Naive thymus-derived CD4-positive, alpha-beta T cell (primary cell): ENCODE data around the gene SLC29A1. TPM values are rescaled to one million over a fixed set of nuclear protein-coding genes. Genes with fewer than 3 reads are reported as not detected.
A peak's percentile ranks its signal among the peaks of the same experiment; 100 is the strongest.

Experiments used
- ATAC-seq: fragments of 150-1000 bp; cut with Tn5 transposase; 2 replicates; pipeline ENCODE4 v1.10.0; 2021; ENCODE audit warnings: mild to moderate bottlenecking, moderate library complexity
- CTCF ChIA-PET: fragments of 350-600 bp; sonication (Branson Sonifier 250); formaldehyde crosslinking; loops from one replicate; lab custom pipeline; 2021; ENCODE audit warnings: antibody characterized with exemption; lab: Charles Lee
- POLR2A ChIA-PET: fragments of 350-600 bp; sonication (Branson Sonifier 250); formaldehyde crosslinking; loops from one replicate; lab custom pipeline; 2021; ENCODE audit warnings: antibody characterized with exemption, inconsistent platforms; lab: Charles Lee
- DNase-seq, 9 donors: peaks; one replicate each; pipeline versions ENCODE4 v3.0.0 to v3.0.0-alpha.2; 2020 to 2022; ENCODE audit warnings: mixed read lengths in 1 of 9
- H3K27ac ChIP-seq: one replicate; pipeline ENCODE4 v1.7.0; 2013; ENCODE audit warnings: mild to moderate bottlenecking, low read depth, low read length, moderate library complexity
- H3K27me3 ChIP-seq, 2 donors: one replicate each; pipeline ENCODE4 v1.7.0; 2013; ENCODE audit warnings: low read length in 2 of 2, mild to moderate bottlenecking in 2 of 2, moderate library complexity in 2 of 2; ENCODE audit not compliant: control insufficient read depth in 2 of 2, insufficient read depth in 2 of 2
- H3K36me3 ChIP-seq, 3 experiments: 1 replicate in 2 of 3; 2 replicates in 1 of 3; pipeline ENCODE4 v1.7.0; 2013; ENCODE audit warnings: low read length in 3 of 3, mild to moderate bottlenecking in 3 of 3, moderate library complexity in 1 of 3; ENCODE audit not compliant: insufficient read depth in 3 of 3, control insufficient read depth in 2 of 3
- H3K4me1 ChIP-seq, 2 donors: one replicate each; pipeline ENCODE4 v1.7.0; 2013; ENCODE audit warnings: low read length in 2 of 2, mild to moderate bottlenecking in 2 of 2, moderate library complexity in 1 of 2; ENCODE audit not compliant: control insufficient read depth in 2 of 2, insufficient read depth in 2 of 2
- H3K4me3 ChIP-seq: 2 replicates; pipeline ENCODE4 v1.7.0; 2013; ENCODE audit warnings: mild to moderate bottlenecking, low read length
- H3K9me3 ChIP-seq, 3 experiments: 1 replicate in 2 of 3; 2 replicates in 1 of 3; pipeline ENCODE4 v1.7.0; 2013; ENCODE audit warnings: low read length in 3 of 3; ENCODE audit not compliant: control insufficient read depth in 2 of 3
- H3K27ac Mint-ChIP-seq, 9 donors: one replicate each; pipeline ENCODE4 v1.8.0; 2020 to 2022; ENCODE audit warnings: mixed read lengths in 9 of 9, mild to moderate bottlenecking in 8 of 9, moderate library complexity in 5 of 9, inconsistent platforms in 2 of 9
- H3K27me3 Mint-ChIP-seq, 5 donors: one replicate each; pipeline ENCODE4 v1.8.0; 2021 to 2022; ENCODE audit warnings: mixed read lengths in 5 of 5, mild to moderate bottlenecking in 1 of 5
- H3K36me3 Mint-ChIP-seq, 5 donors: one replicate each; pipeline ENCODE4 v1.8.0; 2020 to 2022; ENCODE audit warnings: mixed read lengths in 5 of 5, mild to moderate bottlenecking in 3 of 5, inconsistent platforms in 1 of 5
- H3K4me1 Mint-ChIP-seq, 7 donors: one replicate each; pipeline ENCODE4 v1.8.0; 2020 to 2022; ENCODE audit warnings: mixed read lengths in 7 of 7, mild to moderate bottlenecking in 3 of 7, inconsistent platforms in 1 of 7
- H3K4me3 Mint-ChIP-seq, 10 donors: one replicate each; pipeline ENCODE4 v1.8.0; 2020 to 2022; ENCODE audit warnings: mild to moderate bottlenecking in 10 of 10, mixed read lengths in 10 of 10, moderate library complexity in 6 of 10, inconsistent platforms in 2 of 10
- H3K9me3 Mint-ChIP-seq, 11 donors: one replicate each; pipeline ENCODE4 v1.8.0; 2020 to 2022; ENCODE audit warnings: mixed read lengths in 11 of 11, mild to moderate bottlenecking in 4 of 11, inconsistent platforms in 1 of 11, moderate library complexity in 1 of 11
- intact Hi-C, 2 donors: fragments of 100-400 bp; cut with micrococcal nuclease; formaldehyde crosslinking; loops; one replicate each; pipeline ENCODE4 v1.15.1; 2023
- polyA plus RNA-seq, 2 donors: library from polyadenylated mRNA; unstranded; fragments of 300-500 nt; fragmentation: Illumina TruSeq; gene quantifications; one replicate each; pipeline ENCODE4 v1.2.3, GENCODE V29; 2021
- total RNA-seq, 6 experiments: library from RNA in 5 of 6; stranded (reverse) in 5 of 6; gene quantifications; 1 replicate in 5 of 6; 2 replicates in 1 of 6; pipeline ENCODE4 v1.2.3 and lab custom pipeline; 2021 to 2026

SLC29A1 gene
- total and polyA plus RNA-seq, 7 experiments from 2014 or later, result 0.84 to 41.1 (median 1.8) TPM

DNA sequence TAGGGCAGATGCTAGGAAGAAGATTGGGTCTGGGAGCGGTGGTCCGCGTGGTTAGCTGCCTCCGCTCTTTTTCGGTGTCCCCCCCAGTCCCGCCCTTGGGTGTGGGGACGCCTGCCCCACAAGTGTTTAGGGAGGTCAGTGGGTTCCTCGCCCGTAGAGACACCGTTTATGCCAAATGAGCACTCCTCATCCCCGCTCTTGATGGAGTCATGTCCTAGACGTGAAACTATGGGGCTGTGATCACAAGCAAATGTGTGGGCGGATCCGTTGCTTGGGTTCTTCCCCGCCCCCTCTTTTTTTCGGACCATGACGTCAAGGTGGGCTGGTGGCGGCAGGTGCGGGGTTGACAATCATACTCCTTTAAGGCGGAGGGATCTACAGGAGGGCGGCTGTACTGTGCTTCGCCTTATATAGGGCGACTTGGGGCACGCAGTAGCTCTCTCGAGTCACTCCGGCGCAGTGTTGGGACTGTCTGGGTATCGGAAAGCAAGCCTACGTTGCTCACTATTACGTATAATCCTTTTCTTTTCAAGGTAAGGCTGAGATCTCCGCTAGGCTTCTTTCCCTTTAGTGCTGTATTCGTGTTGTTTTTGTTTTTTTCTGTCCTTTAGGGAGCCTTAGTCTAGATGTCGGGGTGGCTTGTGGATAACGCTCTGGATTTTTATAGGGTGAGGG lies 23.4 kb downstream of the SLC29A1 start, which contains the start of gene HSP90AB1:
HSP90AB1 (plus strand) TSS at position 439 of the 675 bp plus-strand sequence. CDS start 1,529 bp downstream, outside the sequence.
- DNase-seq (peak; percentile 78 to 98 (median 97)), ATAC-seq (peak; percentile 90)
- no peaks in the 10 kb centered on the region for H3K27me3 ChIP-seq
- Mint-ChIP-seq H3K27ac (peak within 1 kb of the TSS; percentile 96 to 100 (median 98)), H3K4me3 (peak within 1 kb of the TSS; percentile 94 to 99 (median 98)), H3K36me3 (peaks cover 14 to 41% (median 31%) of the 10 kb centered on the region in 5 donors), H3K27me3 (peaks cover 0 to 12% (median 0%) of the 10 kb centered on the region in 5 donors), H3K9me3 (peaks cover 0 to 9% (median 0%) of the 10 kb centered on the region in 11 donors), H3K4me1 (peaks cover 29 to 53% (median 44%) of the 10 kb centered on the region in 7 donors)
- intact Hi-C loops, result loop anchor here (1.0 to 5.0 kb wide), 13 partner anchors 8 to 1474 kb away; partner anchors contain the start of genes MRPL14 (in 2 of the 2), NFKBIE (in 2 of the 2), SLC35B2 (in 2 of the 2) and TMEM63B (in 2 of the 2)
- peak within 1 kb of the TSS; percentile 99 for H3K4me3 ChIP-seq
- peak within 1 kb of the TSS; percentile 93 for H3K27ac ChIP-seq
- peaks cover 9 to 44% (median 33%) of the 10 kb centered on the region in 3 experiments for H3K36me3 ChIP-seq
- CTCF ChIA-PET, result interaction anchor here (0.6 to 2.8 kb wide), 8 partner anchors 9 to 66 kb away, joined by 3 to 22 read pairs (median 4); partner anchors contain the start of genes AARS2, SLC29A1 and SLC35B2
- POLR2A ChIA-PET, result interaction anchor here (0.5 to 6.3 kb wide), 15 partner anchors 10 to 1797 kb away, joined by 3 to 142 read pairs (median 6); partner anchors contain the start of genes AARS2, GTPBP2, NFKBIE and SLC29A1
- no peaks in the 10 kb centered on the region for H3K9me3 ChIP-seq
- H3K4me1 ChIP-seq, result peaks cover 15 to 19% of the 10 kb centered on the region in 2 donors

DNA sequence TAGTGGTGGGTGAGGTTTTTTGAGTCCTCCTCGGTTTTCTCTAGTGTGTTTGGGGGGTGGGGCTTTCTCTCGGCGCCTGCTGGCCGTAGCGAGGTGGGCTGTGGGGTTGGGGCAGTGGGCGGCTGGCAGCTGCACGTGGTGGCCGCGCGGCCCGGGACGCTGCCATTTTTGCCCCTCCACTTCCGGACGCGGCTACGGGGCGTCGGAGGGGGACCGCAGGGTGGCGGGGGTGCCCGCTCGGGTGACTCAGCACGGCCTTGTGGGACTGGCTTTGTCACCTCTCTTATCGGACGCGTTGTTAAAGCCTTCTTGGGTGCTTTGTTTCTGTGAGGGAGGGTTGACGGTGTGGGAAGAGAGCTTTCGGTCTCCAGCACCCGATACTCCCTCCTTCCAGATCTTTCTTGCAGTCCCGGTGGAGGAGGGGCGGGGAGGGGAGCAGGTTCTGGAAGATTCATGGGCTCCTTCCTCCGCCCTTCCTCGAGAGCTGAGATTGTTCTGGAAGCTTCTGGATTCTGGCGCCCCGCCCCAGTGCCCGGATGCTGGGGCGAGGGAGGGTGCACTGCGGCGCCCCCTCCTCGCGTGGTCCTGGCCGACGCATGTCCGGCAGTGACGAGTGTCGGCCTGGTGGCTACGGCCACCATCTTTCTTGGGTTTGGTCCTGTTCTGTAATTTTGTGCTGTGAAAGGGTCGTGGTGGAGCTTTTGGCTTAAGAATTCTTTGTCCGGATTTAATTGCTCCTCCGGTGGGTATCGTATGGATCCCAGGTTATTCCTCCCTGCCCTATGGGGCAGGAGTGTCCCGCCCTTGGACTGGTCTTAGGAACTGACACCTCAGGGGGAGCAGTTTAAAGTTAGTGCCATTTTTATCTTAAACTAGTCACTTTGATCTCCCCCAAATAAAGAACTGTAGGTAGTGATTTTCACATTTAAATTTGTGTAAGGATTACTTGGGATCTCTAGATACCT lies 24.2 kb downstream of the SLC29A1 start:
- Mint-ChIP-seq H3K9me3 (peaks cover 0 to 9% (median 0%) of the 10 kb centered on the region in 11 donors), H3K27ac (peak overlapping the region; percentile 96 to 100 (median 98)), H3K36me3 (peaks cover 18 to 46% (median 36%) of the 10 kb centered on the region in 5 donors), H3K4me1 (peaks cover 32 to 59% (median 50%) of the 10 kb centered on the region in 7 donors), H3K4me3 (peak overlapping the region; percentile 94 to 99 (median 98)), H3K27me3 (peaks cover 0 to 12% (median 0%) of the 10 kb centered on the region in 5 donors)
- H3K27me3 ChIP-seq, result no peaks in the 10 kb centered on the region
- H3K27ac ChIP-seq, result peak overlapping the region; percentile 93
- peaks cover 15 to 19% of the 10 kb centered on the region in 2 donors for H3K4me1 ChIP-seq
- intact Hi-C loops, result loop anchor here (1.0 to 5.0 kb wide), 9 partner anchors 10 to 1475 kb away; partner anchors contain the start of genes MRPL14 (in 2 of the 2), SLC35B2 (in 2 of the 2), TMEM63B (in 2 of the 2) and AARS2 (in 1 of the 2)
- ChIA-PET CTCF (interaction anchor here (0.7 to 2.8 kb wide), 9 partner anchors 9 to 149 kb away, joined by 3 to 22 read pairs (median 4); partner anchors contain the start of genes AARS2, SLC29A1 and SLC35B2), POLR2A (interaction anchor here (0.8 to 6.3 kb wide), 17 partner anchors 9 to 1798 kb away, joined by 3 to 142 read pairs (median 5); partner anchors contain the start of genes AARS2, GTPBP2, NFKBIE and SLC29A1)
- DNase-seq (peak; percentile 70 to 90 (median 80)), ATAC-seq (peak; percentile 69)
- no peaks in the 10 kb centered on the region for H3K9me3 ChIP-seq
- peaks cover 12 to 52% (median 34%) of the 10 kb centered on the region in 3 experiments for H3K36me3 ChIP-seq
- peak overlapping the region; percentile 99 for H3K4me3 ChIP-seq

DNA sequence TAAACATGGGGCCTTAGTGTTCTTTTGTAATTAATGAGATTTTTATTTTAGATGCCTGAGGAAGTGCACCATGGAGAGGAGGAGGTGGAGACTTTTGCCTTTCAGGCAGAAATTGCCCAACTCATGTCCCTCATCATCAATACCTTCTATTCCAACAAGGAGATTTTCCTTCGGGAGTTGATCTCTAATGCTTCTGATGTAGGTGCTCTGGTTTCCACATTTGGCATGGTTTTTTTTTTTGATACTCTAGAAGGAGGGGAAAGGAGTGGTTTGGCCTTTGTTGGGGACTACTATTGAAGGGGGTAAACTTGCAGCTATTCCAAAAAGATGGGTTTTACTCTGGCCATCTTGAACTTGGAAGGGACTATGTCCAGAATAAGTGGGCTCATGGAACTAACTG lies 25.2 kb downstream of the SLC29A1 start:
- H3K4me1 ChIP-seq, result peaks cover 15 to 19% of the 10 kb centered on the region in 2 donors
- intact Hi-C loops, result loop anchor here in 1 of 2 donors (5.0 kb wide), 1 partner anchor 1476 kb away; no protein-coding TSS in a partner anchor
- H3K27ac ChIP-seq, result peak overlapping the region; percentile 93
- ATAC-seq (no peak), DNase-seq (no peak)
- Mint-ChIP-seq H3K9me3 (peaks cover 0 to 9% (median 0%) of the 10 kb centered on the region in 11 donors), H3K4me3 (peak overlapping the region; percentile 94 to 99 (median 98)), H3K36me3 (peaks cover 18 to 55% (median 45%) of the 10 kb centered on the region in 5 donors), H3K4me1 (peaks cover 32 to 68% (median 58%) of the 10 kb centered on the region in 7 donors), H3K27me3 (peaks cover 0 to 12% (median 0%) of the 10 kb centered on the region in 5 donors), H3K27ac (peak overlapping the region; percentile 89 to 100 (median 98))
- H3K36me3 ChIP-seq, result peaks cover 12 to 61% (median 41%) of the 10 kb centered on the region in 3 experiments
- ChIA-PET CTCF (interaction anchor here (1.1 to 2.3 kb wide), 3 partner anchors 8 to 20 kb away, joined by 3 to 22 read pairs (median 7); partner anchors contain the start of gene SLC35B2), POLR2A (interaction anchor here (0.8 to 6.3 kb wide), 5 partner anchors 8 to 63 kb away, joined by 3 to 142 read pairs (median 5); partner anchors contain the start of gene SLC35B2)
- peak overlapping the region; percentile 99 for H3K4me3 ChIP-seq
- H3K27me3 ChIP-seq, result no peaks in the 10 kb centered on the region
- H3K9me3 ChIP-seq, result no peaks in the 10 kb centered on the region

DNA sequence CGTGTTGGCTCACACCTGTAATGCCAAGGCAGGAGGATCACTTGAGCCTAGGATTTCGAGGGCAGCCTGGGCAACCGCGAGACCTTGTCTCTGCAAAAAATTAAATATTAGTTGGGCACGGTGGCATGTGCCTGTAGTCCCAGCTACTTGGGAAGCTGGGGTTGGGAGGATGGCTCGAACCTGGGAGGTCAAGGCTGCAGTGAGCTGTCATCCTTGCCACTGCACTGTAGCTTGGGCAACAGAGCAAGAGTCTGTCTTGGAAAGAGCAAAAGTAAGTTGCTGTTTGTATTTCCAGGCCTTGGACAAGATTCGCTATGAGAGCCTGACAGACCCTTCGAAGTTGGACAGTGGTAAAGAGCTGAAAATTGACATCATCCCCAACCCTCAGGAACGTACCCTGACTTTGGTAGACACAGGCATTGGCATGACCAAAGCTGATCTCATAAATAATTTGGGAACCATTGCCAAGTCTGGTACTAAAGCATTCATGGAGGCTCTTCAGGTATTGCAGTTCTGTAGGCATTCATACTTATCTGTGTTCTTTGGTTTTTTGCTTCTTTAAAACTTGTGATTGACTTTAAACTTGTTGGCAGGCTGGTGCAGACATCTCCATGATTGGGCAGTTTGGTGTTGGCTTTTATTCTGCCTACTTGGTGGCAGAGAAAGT lies 25.8 kb downstream of the SLC29A1 start:
- H3K36me3 Mint-ChIP-seq, result peaks cover 18 to 57% (median 47%) of the 10 kb centered on the region in 5 donors
- intact Hi-C loops, result loop anchor here in 1 of 2 donors (5.0 kb wide), 1 partner anchor 1477 kb away; no protein-coding TSS in a partner anchor
- H3K27ac ChIP-seq, result peak overlapping the region; percentile 93
- CTCF ChIA-PET, result interaction anchor here (1.0 to 1.1 kb wide), 2 partner anchors 17 to 153 kb away, joined by 3 read pairs; no protein-coding TSS in a partner anchor
- peaks cover 0 to 9% (median 0%) of the 10 kb centered on the region in 5 donors for H3K27me3 Mint-ChIP-seq
- H3K27ac Mint-ChIP-seq, result peak overlapping the region in 7 of 9 donors; percentile 60 to 99 (median 98)
- no peaks in the 10 kb centered on the region for H3K27me3 ChIP-seq
- H3K4me1 ChIP-seq, result peaks cover 15 to 19% of the 10 kb centered on the region in 2 donors
- ATAC-seq (no peak), DNase-seq (no peak)
- H3K4me3 ChIP-seq, result peak overlapping the region; percentile 99
- H3K4me1 Mint-ChIP-seq, result peaks cover 32 to 75% (median 63%) of the 10 kb centered on the region in 7 donors
- peak overlapping the region; percentile 94 to 99 (median 98) for H3K4me3 Mint-ChIP-seq
- H3K36me3 ChIP-seq, result peaks cover 14 to 67% (median 44%) of the 10 kb centered on the region in 3 experiments
- H3K9me3 ChIP-seq, result no peaks in the 10 kb centered on the region
- H3K9me3 Mint-ChIP-seq, result peaks cover 0 to 9% (median 0%) of the 10 kb centered on the region in 11 donors
- POLR2A ChIA-PET, result interaction anchor here (0.7 to 6.3 kb wide), 4 partner anchors 7 to 35 kb away, joined by 3 to 142 read pairs (median 4); partner anchors contain the start of gene SLC35B2
